Astrocyte (in vitro differentiated cells and primary cell): Measurements from ENCODE around the gene MGST3. TPM values are rescaled to one million over a fixed set of nuclear protein-coding genes. Genes with fewer than 3 reads are reported as not detected.

ENCODE experiments used
- DNase-seq: peaks from one replicate; pipeline ENCODE4 v3.0.0-alpha.2; 2010; ENCODE audit warnings: low read depth
- FAIRE-seq: peaks from 2 replicates; lab custom pipeline; 2011; peaks lifted over from hg19 to GRCh38; lab: Jason Lieb, UNC
- H2AFZ ChIP-seq: 2 replicates; pipeline ENCODE4 v1.6.0; 2012; ENCODE audit warnings: low read depth, low read length, inconsistent platforms
- H3K27ac ChIP-seq: 2 replicates; pipeline ENCODE4 v1.5.1; 2011; ENCODE audit warnings: low read depth, low read length, inconsistent platforms
- H3K27me3 ChIP-seq: 2 replicates; pipeline ENCODE4 v1.6.0; 2011; ENCODE audit warnings: low read length, inconsistent platforms; ENCODE audit not compliant: insufficient read depth
- H3K36me3 ChIP-seq: 2 replicates; pipeline ENCODE4 v1.5.1; 2011; ENCODE audit warnings: low read length, inconsistent platforms; ENCODE audit not compliant: insufficient read depth
- H3K4me1 ChIP-seq: 2 replicates; pipeline ENCODE4 v1.5.1; 2011; ENCODE audit warnings: low read length, inconsistent platforms; ENCODE audit not compliant: insufficient read depth
- H3K4me2 ChIP-seq: 2 replicates; pipeline ENCODE4 v1.6.0; 2012; ENCODE audit warnings: low read length, inconsistent platforms
- H3K4me3 ChIP-seq: 2 replicates; pipeline ENCODE4 v1.5.1; 2011; ENCODE audit warnings: low read depth, mild to moderate bottlenecking, low read length, inconsistent platforms; ENCODE audit not compliant: insufficient read depth
- H3K79me2 ChIP-seq: 2 replicates; pipeline ENCODE4 v1.6.0; 2012; ENCODE audit warnings: mild to moderate bottlenecking, low read length, inconsistent platforms; ENCODE audit not compliant: insufficient read depth
- H3K9ac ChIP-seq: 2 replicates; pipeline ENCODE4 v1.6.0; 2012; ENCODE audit warnings: mild to moderate bottlenecking, low read length, inconsistent platforms
- H3K9me3 ChIP-seq: 2 replicates; pipeline ENCODE4 v1.5.1; 2012; ENCODE audit warnings: low read depth, mild to moderate bottlenecking, low read length, inconsistent platforms; ENCODE audit not compliant: insufficient read depth
- H4K20me1 ChIP-seq: 2 replicates; pipeline ENCODE4 v1.6.0; 2012; ENCODE audit warnings: low read length, inconsistent platforms; ENCODE audit not compliant: insufficient read depth
- H3K27ac Mint-ChIP-seq: one replicate; pipeline ENCODE4 v1.8.0; 2021; ENCODE audit warnings: mild to moderate bottlenecking, mixed read lengths; ENCODE audit not compliant: unreplicated experiment
- H3K27me3 Mint-ChIP-seq: one replicate; pipeline ENCODE4 v1.8.0; 2021; ENCODE audit warnings: low read depth, mixed read lengths; ENCODE audit not compliant: unreplicated experiment
- H3K36me3 Mint-ChIP-seq: one replicate; pipeline ENCODE4 v1.8.0; 2021; ENCODE audit warnings: low read depth, mixed read lengths; ENCODE audit not compliant: unreplicated experiment
- H3K4me1 Mint-ChIP-seq: one replicate; pipeline ENCODE4 v1.8.0; 2021; ENCODE audit warnings: low read depth, mixed read lengths; ENCODE audit not compliant: unreplicated experiment
- H3K4me3 Mint-ChIP-seq: one replicate; pipeline ENCODE4 v1.8.0; 2021; ENCODE audit warnings: mild to moderate bottlenecking, moderate library complexity, mixed read lengths; ENCODE audit not compliant: unreplicated experiment
- H3K9me3 Mint-ChIP-seq: one replicate; pipeline ENCODE4 v1.8.0; 2021; ENCODE audit warnings: mild to moderate bottlenecking, mixed read lengths; ENCODE audit not compliant: unreplicated experiment
- EZH2 ChIP-seq: IDR thresholded peaks from 2 replicates; pipeline ENCODE4 v1.6.1; 2012; ENCODE audit warnings: mild to moderate bottlenecking, low read length, inconsistent platforms; ENCODE audit not compliant: insufficient read depth
- total RNA-seq: library from RNA; stranded (reverse); gene quantifications from 2 replicates; pipeline ENCODE4 v1.2.1, GENCODE V29; 2021
- TF ChIP-seq, protein P1 (sequence below): IDR thresholded peaks from 2 replicates; pipeline ENCODE4 v1.5.1; 2011; ENCODE audit warnings: low read depth, mild to moderate bottlenecking, inconsistent platforms, low read length, moderate library complexity; ENCODE audit not compliant: insufficient read depth

The MGST3 gene
- total RNA-seq, 1 donor from 2014 or later: 210 TPM

DNA sequence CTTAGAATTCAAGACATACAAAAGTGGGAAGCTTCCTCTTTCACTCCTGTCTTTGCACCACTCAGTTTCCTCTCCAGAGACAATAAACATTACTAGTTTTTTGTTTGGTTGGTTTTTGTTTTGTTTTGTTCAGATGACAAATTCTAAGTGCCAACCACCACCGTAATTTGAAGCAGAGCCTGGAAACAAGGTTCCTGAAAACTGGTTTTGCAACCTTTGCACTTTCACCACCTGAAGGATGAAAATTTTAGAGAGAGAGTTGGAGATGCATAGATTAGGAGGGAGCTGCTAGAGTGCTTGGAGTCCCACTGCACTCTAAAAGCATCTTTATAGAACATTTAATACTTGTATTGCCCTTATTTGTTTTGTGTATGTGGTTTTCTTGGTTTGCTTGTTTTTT, 20.2 kb upstream of the MGST3 start:
- no peak for FAIRE-seq
- Mint-ChIP-seq H3K9me3 (no peaks in the 10 kb centered on the region), H3K36me3 (no peaks in the 10 kb centered on the region), H3K4me3 (no peak overlapping the region), H3K27me3 (peaks cover 16% of the 10 kb centered on the region), H3K27ac (no peak overlapping the region), H3K4me1 (no peaks in the 10 kb centered on the region)
- Histone ChIP-seq H3K9ac (no peak overlapping the region), H3K27me3 (peaks cover 7% of the 10 kb centered on the region), H3K9me3 (no peaks in the 10 kb centered on the region), H4K20me1 (no peaks in the 10 kb centered on the region), H3K4me1 (no peaks in the 10 kb centered on the region), H3K4me2 (no peak overlapping the region), H3K4me3 (no peak overlapping the region), H2AFZ (no peak overlapping the region), H3K36me3 (no peaks in the 10 kb centered on the region), H3K79me2 (no peaks in the 10 kb centered on the region), H3K27ac (no peak overlapping the region)
- no peak for DNase-seq
- TF ChIP-seq, protein P1, sequence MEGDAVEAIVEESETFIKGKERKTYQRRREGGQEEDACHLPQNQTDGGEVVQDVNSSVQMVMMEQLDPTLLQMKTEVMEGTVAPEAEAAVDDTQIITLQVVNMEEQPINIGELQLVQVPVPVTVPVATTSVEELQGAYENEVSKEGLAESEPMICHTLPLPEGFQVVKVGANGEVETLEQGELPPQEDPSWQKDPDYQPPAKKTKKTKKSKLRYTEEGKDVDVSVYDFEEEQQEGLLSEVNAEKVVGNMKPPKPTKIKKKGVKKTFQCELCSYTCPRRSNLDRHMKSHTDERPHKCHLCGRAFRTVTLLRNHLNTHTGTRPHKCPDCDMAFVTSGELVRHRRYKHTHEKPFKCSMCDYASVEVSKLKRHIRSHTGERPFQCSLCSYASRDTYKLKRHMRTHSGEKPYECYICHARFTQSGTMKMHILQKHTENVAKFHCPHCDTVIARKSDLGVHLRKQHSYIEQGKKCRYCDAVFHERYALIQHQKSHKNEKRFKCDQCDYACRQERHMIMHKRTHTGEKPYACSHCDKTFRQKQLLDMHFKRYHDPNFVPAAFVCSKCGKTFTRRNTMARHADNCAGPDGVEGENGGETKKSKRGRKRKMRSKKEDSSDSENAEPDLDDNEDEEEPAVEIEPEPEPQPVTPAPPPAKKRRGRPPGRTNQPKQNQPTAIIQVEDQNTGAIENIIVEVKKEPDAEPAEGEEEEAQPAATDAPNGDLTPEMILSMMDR: no peak
- no peak for TF ChIP-seq EZH2

DNA sequence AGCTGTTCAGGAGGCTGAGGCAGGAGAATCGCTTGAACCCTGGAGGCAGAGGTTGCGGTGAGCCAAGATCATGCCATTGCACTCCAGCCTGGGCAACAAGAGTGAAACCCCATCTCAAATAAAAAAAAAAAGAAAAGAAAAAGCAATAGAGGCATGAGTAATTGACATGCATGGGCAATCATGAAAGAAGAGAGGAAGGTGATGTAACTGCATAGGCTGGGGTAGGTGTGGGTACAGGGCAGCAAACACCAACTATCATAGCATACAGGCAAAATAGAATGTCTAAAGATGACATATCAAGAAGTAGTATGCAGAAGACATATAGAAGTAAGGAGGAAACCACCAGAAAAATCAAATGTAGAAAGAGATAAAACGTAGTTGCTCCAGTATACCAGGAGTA, 19.0 kb upstream of the MGST3 start:
- DNase-seq: no peak
- H3K4me3 ChIP-seq: no peak overlapping the region

DNA sequence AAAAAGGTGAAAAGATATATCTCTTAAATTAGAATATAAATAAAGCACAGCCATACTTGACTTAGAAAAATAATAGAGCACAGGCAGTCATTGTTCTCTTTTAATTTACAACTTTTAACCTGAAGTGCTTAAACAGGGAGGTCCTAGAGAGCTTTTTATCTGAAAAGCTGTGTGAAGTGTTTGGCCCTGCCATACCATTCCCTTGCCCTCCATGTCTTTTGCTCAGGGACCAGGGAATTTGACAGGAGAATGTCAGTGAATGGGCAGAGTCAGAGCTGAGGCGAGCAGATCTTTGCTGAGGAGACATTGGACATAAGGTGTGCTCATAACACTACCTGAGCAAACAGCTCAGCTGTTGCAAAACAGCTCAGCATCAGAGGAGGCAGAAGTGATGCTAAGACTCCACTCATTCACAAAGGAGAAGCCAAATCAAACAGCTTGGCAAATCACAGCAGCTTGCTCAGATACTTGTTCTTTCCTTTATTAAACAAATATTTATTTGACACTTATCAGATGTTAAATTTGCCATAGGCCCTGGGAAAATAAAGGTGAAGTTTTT, 14.9 kb upstream of the MGST3 start:
- H3K4me2 ChIP-seq: no peak overlapping the region
- Mint-ChIP-seq H3K9me3 (peaks cover 2% of the 10 kb centered on the region), H3K36me3 (no peaks in the 10 kb centered on the region), H3K4me1 (no peaks in the 10 kb centered on the region), H3K27ac (no peak overlapping the region), H3K27me3 (peaks cover 20% of the 10 kb centered on the region), H3K4me3 (no peak overlapping the region)
- H3K27ac ChIP-seq: no peak overlapping the region
- no peak overlapping the region for H3K9ac ChIP-seq
- no peaks in the 10 kb centered on the region for H3K79me2 ChIP-seq
- no peak overlapping the region for H2AFZ ChIP-seq
- peaks cover 3% of the 10 kb centered on the region for H3K27me3 ChIP-seq
- no peak for DNase-seq
- no peaks in the 10 kb centered on the region for H3K4me1 ChIP-seq
- H3K9me3 ChIP-seq: no peaks in the 10 kb centered on the region
- FAIRE-seq: no peak
- H3K4me3 ChIP-seq: no peak overlapping the region
- H4K20me1 ChIP-seq: no peaks in the 10 kb centered on the region
- no peak for TF ChIP-seq EZH2
- TF ChIP-seq, protein P1: no peak
- H3K36me3 ChIP-seq: no peaks in the 10 kb centered on the region

More for the DNA sequence above, 19.0 kb upstream of the MGST3 start:
- H3K9me3 ChIP-seq: no peaks in the 10 kb centered on the region
- Mint-ChIP-seq H3K4me1 (no peaks in the 10 kb centered on the region), H3K4me3 (no peak overlapping the region), H3K27ac (no peak overlapping the region), H3K27me3 (peaks cover 15% of the 10 kb centered on the region), H3K9me3 (no peaks in the 10 kb centered on the region), H3K36me3 (no peaks in the 10 kb centered on the region)
- H3K27me3 ChIP-seq: peaks cover 7% of the 10 kb centered on the region
- H3K36me3 ChIP-seq: no peaks in the 10 kb centered on the region
- no peak overlapping the region for H2AFZ ChIP-seq
- FAIRE-seq: no peak
- H3K27ac ChIP-seq: no peak overlapping the region
- TF ChIP-seq, protein P1: no peak
- TF ChIP-seq EZH2: no peak
- H3K79me2 ChIP-seq: no peaks in the 10 kb centered on the region
- no peak overlapping the region for H3K9ac ChIP-seq
- no peak overlapping the region for H3K4me2 ChIP-seq
- H3K4me1 ChIP-seq: no peaks in the 10 kb centered on the region
- no peaks in the 10 kb centered on the region for H4K20me1 ChIP-seq
